Frontal cortex (tissue), 4 donors: ENCODE results near the gene DPM3. TPM values are rescaled to one million over a fixed set of nuclear protein-coding genes. Genes with fewer than 3 reads are reported as not detected.
"Not testable (repeated sequence)": the region's sequence is repeated elsewhere in the genome, so short reads cannot be mapped to it uniquely, and the experiment has no call there.

Experiments
- DNase-seq, 2 donors: peaks; one replicate each; pipeline ENCODE4 v3.0.0; 2012; ENCODE audit warnings: low spot score in 2 of 2
- FAIRE-seq: peaks from 2 replicates; lab custom pipeline; 2012; peaks lifted over from hg19 to GRCh38; lab: Jason Lieb, UNC
- total RNA-seq: library from RNA; depleted of rRNA; stranded (reverse); fragments of >200 nt; gene quantifications from one replicate; pipeline ENCODE4 v1.2.3, GENCODE V29; 2014
- donor health status: control.
- donor health status: control.
- donor health status: control.

DPM3 gene
- total RNA-seq, 1 donor from 2014 or later = 15.1 TPM

DNA sequence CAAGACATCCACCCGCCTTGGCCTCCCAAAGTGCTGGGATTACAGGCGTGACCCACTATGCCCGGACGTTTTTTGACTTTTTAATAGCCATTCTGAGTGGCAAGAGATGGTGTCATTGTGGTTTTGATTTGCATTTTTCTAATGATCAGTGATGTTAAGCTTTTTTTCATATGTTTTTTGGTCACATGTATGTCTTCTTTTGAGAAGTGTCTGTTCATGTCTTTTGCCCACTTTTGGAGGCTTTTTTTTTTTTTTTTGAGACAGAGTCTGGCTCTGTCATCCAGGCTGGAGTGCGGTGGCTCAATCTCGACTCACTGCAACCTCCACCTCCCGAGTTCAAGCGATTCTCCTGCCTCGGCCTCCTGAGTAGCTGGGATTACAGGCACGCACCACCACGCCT, 24.3 kb upstream of the DPM3 start:
- not testable (repeated sequence) for FAIRE-seq

DNA sequence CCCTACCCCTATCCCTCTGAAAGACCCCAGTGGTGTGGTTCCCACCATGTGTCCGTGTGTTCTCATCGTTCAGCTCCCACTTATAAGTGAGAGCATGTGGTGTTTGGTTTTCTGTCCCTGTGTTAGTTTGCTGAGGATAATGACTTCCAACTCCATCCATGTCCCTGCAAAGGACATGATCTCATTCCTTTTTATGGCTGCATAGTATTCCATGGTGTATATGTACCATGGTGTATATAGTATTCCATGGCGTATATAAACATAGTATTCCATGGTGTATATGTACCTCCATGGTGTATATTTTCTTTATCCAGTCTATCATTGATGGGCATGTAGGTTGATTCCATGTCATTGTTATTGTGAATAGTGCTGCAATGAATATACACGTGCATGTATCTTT, 23.5 kb upstream of the DPM3 start:
- FAIRE-seq, DNase-seq: not testable (repeated sequence)

More for the DNA sequence above, 24.3 kb upstream of the DPM3 start:
- DNase-seq = not testable (repeated sequence)

DNA sequence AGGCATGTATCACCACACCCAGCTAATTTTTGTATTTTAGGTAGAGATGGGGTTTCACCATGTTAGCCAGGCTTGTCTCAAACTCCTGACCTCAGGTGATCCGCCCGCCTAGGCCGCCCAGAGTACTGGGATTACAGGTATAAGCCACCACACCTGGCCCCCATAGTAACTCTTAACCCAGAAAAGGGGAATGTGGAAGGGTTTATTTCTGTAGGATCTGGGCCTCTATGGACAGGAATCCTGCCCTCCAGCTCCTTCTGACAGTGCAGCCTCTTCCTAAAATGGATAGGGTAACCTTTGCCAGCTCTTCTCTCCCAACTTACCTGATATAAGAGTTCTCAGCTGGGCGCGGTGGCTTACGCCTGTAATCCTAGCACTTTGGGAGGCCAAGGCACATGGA, 22.3 kb upstream of the DPM3 start:
- not testable (repeated sequence) for FAIRE-seq, DNase-seq

DNA sequence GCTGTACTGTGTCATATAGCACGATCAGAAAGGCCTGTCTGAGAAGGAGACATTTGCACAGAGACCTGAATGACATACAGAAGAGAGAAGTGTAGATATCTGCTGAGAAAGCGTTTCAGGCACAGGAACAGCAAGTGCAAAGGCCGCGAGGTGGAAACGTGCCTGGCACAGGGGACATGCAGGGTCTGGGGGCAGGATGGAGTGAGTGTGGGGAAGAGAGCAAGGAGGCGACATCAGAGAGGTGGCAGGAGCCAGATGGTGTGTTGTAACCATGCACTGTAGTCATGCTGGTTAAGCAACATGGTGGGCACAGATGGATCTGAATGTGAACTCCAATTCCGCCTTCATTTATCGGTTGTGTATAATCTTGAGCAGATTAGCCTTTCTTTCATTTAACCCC, 19.8 kb upstream of the DPM3 start:
- no peak for DNase-seq
- FAIRE-seq = no peak

DNA sequence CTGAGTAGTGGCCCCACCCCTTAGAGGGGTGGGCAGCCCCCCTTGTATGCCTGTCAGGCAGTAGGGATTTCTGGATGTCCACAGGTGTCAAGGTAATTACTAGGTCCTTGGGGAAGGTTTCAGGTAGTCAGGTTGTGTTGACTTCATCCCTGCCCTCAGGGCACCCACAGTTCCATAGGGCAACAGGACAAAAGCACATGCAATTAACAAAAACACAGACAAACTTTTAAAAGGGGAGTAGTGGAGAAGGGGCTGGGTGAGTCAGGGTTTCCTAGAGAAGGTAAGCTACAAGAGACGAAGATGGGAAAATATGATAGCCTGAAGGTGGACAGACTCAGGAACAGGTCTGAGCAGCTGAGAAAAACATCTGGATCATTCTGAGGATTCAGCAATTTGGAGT, 18.7 kb upstream of the DPM3 start:
- no peak for DNase-seq
- no peak for FAIRE-seq

DNA sequence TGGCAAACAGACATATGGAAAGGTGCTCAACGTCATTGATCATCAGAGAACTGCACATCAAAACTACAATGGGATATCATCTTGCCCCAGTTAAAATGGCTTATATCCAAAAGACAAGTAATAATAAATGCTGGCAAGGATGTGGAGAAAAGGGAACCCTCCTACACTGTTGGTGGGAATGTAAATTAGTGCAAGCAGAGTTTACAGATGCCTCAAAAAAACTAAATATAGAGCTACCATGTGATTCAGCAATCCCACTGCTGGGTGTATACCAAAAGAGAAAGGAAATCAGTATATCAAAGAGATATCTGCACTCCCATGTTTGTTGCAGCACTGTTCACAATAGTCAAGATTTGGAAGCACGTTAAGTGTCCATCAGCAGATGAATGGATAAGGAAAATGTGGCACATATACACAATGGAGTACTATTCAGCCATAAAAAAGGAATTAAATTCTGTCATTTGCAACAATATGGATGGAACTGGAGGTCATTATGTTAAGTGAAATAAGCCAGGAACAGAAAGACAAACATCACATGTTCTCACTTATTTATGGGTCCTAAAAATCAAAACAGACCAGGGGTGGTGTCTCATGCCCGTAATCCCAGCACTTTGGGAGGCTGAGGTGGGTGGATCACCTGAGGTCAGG, 15.8 kb upstream of the DPM3 start:
- not testable (repeated sequence) for FAIRE-seq, DNase-seq

DNA sequence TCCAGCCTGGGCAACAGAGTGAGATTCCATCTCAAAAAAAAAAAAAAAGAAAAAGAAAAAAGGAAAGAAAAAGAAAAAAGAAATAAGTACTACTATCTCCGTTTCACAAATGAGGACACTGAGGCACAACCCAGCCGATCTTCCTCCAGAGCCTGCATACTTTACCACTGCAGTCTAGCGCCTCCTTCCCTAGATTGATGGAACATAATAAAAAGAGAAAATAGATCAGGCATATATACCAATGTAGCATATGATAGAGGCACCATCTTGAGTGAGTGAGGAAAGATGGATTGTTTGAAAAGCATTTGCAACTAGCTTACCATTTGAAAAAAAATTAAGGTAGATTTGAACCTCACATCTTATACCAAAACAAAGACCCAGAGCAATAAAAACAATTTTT, 5.2 kb upstream of the DPM3 start:
- no peak for FAIRE-seq
- no peak for DNase-seq

DNA sequence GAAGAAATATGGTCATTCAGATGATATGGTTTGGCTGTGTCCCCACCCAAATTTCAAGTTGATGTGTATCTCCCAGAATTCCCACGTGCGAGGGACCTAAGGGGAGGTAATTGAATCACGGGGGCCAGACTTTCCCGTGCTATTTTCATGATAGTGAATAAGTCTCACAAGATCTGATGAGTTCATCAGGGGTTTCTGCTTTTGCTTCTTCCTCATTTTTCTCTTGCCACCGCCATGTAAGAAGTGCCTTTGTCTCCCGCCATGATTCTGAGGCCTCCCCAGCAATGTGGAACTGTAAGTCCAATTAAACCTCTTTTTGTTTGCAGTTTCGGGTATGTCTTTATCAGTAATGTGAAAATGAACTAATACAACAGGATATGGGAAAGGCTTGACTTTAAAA, 1.4 kb upstream of the DPM3 start:
- no peak for FAIRE-seq
- no peak for DNase-seq

DNA sequence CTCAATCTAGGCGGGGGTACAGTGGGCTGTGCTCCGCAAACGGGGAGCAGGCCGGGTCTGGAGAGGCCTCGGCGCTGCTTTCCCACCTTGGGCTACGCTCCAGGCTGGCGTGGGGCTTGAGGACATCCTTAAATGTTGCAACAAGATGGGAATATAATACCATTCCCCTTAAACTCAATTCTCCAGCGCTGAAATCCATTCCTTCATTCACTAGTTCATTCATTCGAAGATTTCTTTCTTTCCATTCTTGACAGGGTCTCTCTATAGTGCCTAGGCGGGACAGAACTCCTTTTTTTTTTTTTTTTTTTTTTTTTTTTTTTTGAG, 261 bp upstream of the DPM3 start:
- DNase-seq = no peak

DNA sequence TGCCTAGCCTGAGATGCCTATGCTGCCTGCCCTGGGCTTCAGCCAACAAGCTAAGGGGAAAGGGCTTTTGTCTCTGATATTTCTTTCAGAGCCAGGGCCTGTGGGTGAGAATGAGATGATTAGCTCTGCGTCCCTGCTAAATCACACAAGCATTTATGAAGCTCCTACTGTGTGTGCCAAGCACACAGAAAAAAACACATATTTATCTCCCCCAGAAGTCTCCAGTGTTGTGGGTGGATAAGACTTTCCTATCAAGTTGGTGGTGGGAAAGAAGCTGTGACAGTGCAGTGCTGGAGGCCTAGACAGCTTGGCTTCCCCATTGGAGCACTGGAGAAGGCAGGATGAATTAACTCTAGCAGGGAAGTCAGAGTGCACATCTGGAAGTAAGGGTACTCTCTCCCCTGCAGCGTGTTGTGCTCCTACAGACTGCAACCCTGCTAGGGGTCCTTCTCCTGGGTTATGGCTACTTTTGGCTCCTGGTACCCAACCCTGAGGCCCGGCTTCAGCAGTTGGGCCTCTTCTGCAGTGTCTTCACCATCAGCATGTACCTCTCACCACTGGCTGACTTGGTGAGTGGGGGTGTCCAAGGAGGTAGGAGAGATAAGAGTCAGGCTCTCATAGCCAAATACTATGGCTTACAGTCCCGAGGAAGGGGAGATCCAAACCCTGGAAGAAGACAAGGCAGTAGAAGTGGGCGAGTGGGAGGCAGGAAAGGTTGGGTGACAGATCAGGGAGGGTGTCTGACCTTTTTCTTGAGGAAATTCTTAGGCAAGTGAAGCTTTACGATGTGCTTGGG, 3.0 kb downstream of the DPM3 start:
- DNase-seq (no peak), FAIRE-seq (no peak)

More for the DNA sequence above, 261 bp upstream of the DPM3 start:
- no peak for FAIRE-seq

DNA sequence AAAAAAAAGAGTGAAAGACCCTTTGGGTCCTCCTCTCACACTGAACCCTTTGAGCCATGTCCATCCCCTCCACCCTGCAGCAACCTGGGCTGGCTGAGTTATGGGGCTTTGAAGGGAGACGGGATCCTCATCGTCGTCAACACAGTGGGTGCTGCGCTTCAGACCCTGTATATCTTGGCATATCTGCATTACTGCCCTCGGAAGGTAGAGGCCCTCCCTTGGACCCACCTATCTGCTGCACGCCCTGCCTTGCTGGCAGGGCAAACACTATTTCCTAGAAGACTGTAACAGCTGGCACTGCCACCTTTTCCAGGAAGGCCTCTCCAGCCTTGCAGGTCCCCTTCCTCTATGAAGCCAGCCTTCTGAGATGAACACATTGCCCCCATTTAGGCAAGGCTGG, 3.6 kb downstream of the DPM3 start:
- FAIRE-seq = no peak
- no peak for DNase-seq

DNA sequence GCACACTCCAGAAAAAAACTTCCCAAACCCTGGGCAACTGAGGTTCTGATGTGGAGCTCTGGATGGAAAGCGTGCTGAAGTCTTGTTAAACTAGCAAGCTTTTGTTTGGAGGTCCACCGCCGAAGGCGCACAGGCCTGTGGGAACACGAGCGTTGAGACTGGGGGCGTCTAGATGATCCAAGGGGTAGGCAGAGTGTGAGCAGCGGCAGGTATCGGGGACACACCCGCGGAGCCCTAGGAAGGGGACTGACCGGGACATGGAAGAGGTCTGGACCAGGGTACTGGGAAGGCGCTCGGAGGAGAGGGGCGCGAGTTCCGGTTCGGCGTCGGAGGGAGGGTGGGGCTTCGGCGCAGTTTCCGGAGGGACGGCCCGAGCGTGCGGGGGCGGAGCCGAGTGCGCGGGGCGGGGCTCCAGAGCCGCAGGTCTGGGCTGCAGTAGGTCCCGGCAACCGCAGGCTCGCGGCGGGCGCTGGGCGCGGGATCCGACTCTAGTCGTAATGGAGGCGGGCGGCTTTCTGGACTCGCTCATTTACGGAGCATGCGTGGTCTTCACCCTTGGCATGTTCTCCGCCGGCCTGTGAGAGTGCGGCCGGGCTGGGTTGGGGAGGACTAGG, 4.8 kb downstream of the DPM3 start, which contains the start of gene SLC50A1:
SLC50A1 (plus strand) TSS at position 438 of the 614 bp plus-strand sequence; CDS start at position 498, 60 bp downstream.
- no peak for FAIRE-seq

DNA sequence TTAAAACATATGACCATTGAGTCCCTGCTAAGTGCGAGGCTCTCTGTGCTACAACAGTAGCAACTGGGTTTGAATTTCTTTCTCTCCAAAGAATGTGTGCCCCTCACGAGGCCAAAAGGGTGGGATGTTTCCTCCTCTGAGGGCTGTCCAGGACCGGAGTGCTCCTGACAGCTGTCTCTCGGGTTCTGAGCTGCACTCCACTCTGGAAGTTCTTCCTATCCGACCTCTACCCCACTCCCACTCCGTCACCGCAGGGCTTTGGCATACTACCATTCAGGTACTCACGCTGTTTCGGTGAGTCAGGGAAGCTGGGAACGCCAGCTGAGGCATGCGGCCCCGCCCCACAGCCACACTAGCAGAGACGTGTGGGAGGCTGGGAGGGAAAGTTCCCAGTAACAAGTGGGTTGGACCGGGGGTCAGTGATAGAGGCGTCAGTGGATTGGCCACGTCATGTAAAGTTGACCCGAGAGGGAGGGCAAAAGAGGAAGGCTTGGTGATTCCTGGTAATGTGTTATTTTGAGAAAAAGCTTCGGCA, 5.4 kb downstream of the DPM3 start:
- DNase-seq (peak in 1 of 2 donors; percentile 77), FAIRE-seq (no peak)

More for the DNA sequence above, 4.8 kb downstream of the DPM3 start, which contains the start of gene SLC50A1:
- DNase-seq = peak; percentile 89 to 93

DNA sequence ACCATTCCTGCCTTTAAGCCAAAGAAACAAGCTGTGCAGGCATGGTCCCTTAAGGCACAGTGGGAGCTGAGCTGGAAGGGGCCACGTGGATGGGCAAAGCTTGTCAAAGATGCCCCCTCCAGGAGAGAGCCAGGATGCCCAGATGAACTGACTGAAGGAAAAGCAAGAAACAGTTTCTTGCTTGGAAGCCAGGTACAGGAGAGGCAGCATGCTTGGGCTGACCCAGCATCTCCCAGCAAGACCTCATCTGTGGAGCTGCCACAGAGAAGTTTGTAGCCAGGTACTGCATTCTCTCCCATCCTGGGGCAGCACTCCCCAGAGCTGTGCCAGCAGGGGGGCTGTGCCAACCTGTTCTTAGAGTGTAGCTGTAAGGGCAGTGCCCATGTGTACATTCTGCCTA, 6.0 kb downstream of the DPM3 start:
- FAIRE-seq (no peak), DNase-seq (no peak)

DNA sequence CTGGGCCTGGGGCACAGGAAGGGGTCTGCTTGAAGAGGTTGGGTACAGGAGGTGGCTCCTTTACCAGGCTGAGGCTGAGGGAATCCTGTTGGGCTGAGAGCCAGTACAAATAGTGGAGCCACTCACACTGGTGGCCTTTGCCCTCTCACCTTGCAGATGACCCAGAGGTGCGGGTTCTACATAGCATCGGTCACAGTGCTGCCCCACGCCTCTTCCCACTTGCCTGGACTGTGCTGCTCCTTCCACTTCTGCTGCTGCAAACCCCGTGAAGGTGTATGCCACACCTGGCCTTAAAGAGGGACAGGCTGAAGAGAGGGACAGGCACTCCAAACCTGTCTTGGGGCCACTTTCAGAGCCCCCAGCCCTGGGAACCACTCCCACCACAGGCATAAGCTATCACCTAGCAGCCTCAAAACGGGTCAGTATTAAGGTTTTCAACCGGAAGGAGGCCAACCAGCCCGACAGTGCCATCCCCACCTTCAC, 6.5 kb downstream of the DPM3 start:
- no peak for FAIRE-seq

DNA sequence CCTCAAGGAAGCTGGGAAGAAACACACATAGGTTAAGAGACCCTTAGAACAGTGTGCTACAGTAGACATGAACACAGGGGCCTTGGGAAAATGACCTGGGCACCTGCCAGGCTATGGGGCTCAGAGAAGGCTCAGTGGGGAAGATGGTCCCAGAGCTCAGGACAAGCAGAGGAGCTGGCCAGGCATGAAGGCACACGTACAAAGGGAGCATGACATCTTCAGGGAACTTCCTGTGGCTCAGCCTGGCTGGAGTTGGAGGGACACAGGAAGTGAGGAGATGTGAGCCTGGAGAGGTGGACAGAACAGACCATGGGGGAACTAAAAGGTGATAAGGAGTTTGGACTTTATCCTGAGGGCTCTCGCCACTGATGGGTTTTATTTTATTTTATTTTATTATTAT, 8.5 kb downstream of the DPM3 start:
- FAIRE-seq (no peak), DNase-seq (no peak)

More for the DNA sequence above, 6.5 kb downstream of the DPM3 start:
- DNase-seq = peak in 1 of 2 donors; percentile 1

DNA sequence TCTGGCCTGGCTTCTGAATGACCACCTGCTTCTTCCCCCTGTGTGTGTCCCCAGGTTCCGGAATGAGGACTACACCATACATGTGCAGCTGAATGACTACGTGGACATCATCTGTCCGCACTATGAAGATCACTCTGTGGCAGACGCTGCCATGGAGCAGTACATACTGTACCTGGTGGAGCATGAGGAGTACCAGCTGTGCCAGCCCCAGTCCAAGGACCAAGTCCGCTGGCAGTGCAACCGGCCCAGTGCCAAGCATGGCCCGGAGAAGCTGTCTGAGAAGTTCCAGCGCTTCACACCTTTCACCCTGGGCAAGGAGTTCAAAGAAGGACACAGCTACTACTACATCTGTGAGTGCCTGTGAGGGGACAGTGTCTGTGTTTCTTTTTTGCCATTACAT, 9.0 kb downstream of the DPM3 start:
- FAIRE-seq (no peak), DNase-seq (no peak)

DNA sequence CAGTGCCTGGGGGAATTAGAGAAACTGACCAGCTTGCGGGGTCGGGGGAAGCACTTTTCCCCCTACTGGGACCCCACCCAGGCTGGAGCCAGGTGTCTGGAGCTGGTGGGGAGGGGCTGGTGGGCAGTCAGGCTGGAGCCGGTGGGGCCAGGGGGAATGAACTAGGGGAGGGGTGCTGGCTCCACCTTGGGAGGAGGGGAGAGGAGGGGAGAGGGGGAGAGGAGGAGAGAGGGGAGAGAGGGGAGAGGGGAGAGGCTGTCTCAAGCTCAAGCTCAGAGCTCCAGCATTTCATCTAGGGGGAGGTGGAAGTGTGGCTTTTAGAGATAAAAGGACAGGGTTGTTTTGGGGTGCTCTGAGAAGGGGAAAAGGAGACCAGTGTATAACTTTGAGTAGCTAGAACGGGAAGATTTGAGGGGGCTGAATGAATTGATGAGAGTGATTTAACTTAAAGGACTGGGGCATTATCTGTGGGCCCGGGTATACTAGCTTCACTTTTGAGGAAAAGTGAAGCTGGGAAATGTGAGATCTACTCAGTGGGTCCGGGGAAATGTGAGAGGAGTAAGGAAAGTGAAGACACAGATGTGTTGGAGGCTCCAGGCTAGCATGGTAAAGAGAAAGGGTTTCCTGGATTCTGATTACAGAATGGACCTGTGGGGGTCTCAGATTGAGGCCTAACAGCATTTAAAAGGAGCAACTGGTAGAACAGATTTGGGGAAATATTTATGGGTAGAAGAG, 9.9 kb downstream of the DPM3 start:
- FAIRE-seq (no peak), DNase-seq (no peak)

DNA sequence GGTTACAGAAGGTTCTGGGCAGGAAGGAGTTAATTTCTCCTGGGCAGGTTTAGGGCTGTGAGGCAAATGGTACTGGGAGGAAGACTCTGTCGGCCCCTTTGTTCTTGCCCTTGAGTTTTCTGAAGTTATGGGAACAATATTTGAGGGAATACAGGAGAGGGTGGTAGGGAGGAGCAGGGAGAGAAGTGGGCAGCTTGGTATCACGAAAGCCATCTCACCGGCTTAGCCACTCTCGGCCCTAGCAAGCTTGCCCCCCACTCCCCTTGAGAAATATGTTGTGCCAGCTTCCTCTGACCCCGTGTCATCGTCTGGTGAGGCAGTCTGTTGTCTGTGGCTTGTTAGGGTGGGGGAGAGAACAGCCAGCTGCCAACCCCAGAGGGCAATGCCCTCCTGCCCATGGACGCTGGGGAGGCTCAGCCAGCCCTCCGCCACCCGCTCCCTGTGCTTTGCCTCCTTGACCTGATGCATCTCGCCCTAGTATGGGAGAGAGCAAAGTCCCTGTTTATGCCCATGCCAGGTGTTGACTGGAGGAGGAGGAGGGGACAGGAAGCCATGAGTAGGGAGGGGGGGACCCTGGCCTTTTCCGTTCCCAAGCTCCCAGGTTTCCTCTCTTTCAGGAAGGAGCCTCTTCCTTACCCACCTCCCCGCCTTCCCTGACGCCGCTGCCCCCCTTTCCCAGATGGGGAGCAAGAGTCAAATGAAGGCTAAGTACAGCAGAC, 11.4 kb downstream of the DPM3 start:
- FAIRE-seq = no peak
- DNase-seq = no peak
